Measurements from ENCODE around the gene MATN4. TPM values are rescaled to one million over a fixed set of nuclear protein-coding genes. Genes with fewer than 3 reads are reported as not detected.

Gene MATN4
- total and polyA plus RNA-seq, 2 of the 13 experiments (the other 11 are each of a cell fraction or from before 2014, with no cell fraction given) = not detected

DNA sequence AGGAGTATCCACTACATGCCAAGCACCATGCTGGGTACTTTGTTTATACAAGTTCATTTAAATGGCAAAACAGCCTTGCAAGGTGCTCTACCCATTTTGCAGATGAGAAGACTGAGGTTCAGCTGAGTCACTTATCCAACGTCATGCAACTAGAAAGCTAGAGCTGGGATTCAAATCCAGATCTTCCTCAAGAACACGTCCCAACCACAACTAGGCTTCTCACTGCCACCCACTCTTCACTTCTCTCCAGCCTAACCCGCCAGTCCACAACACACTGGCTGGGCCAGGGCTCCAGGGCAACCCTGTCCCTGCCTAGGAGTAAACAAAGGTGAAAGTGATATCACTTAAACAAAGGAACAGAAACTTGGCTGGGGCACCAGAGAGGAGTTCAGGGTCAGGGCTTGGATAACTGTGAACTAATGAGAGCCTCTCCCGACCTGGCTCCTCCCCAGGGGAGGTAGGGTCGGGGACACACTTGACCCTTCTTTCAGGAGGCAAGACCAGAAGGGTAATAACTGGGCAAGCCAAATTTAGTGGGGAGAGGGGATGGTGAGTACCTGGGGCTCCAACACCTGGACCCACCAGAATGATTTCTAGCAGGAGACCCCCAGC lies 32.2 kb upstream of the MATN4 start (continued):
- TF ChIP-seq ZBTB7B (CRISPR knock-in tag; IDR thresholded peaks at IDR 0.05) = peak; percentile 58
- TF ChIP-seq RFXAP (CRISPR knock-in tag; IDR thresholded peaks at IDR 0.05; ENCODE audit: borderline replicate concordance) = peak; percentile 28; the same call in 1 of the 2 replicates
- no peak for TF ChIP-seq NFRKB (IDR thresholded peaks at IDR 0.05)
- peak; percentile 93 for TF ChIP-seq SOX5 (CRISPR knock-in tag; IDR thresholded peaks at IDR 0.05; ENCODE audit: borderline replicate concordance)

DNA sequence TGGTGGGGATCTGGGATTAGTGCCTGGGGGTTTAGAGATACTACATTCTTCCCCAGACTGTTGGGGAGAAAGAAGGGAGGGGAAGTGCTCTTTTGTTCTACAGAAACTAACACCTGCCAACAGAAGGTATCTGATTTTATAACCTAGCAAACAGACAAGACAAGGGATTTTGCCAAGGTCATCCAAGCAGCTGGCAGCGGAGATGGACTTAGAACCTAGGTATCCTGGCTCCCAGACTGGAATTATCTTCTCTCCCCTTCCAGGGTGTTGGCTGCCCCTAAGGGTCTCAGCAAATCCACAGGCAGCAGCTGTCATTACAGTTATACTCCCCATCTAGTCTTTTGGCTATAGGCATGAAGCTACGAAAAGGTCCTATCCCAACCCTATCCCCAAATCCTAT lies 31.7 kb upstream of the MATN4 start:
- ChIA-PET POLR2A (interaction anchor here (1.2 to 23.9 kb wide), 3 partner anchors 20 to 97 kb away, joined by 3 to 1422 read pairs (median 25); partner anchors contain the start of genes PIGT, SDC4 and SYS1), CTCF (ENCODE audit: low intra/inter-chr PET ratio, low total read pairs) (no interaction called here)
- Histone ChIP-seq H2AFZ (ENCODE audit: low read length) (no peak overlapping the region), H3K4me2 (ENCODE audit: low read depth, low read length) (peak overlapping the region; percentile 99), H3K79me2 (ENCODE audit: insufficient read depth, low read length) (peaks cover 44% of the 10 kb centered on the region), H4K20me1 (ENCODE audit: insufficient read depth, low read length) (no peaks in the 10 kb centered on the region), H3K36me3 (replicated peaks in 1 of 2; ENCODE audit: control insufficient read depth in 1 of 2, insufficient read depth in 2 of 2, low read length in 2 of 2) (peaks cover 5 to 7% of the 10 kb centered on the region in 2 experiments; a peak in 3 of 5 replicates), H3K9me3 (ENCODE audit: low read length) (no peaks in the 10 kb centered on the region), H3K4me3 (replicated peaks in 1 of 3; ENCODE audit: insufficient read depth in 1 of 3, low read depth in 2 of 3, low read length in 3 of 3) (0 out of 6 replicates have a peak overlapping the region, but pooled peaks of 1 of the 3 experiments have one; percentile 87), H3K27me3 (ENCODE audit: control insufficient read depth in 1 of 2, insufficient read depth in 2 of 2, low read length in 2 of 2) (no peaks in the 10 kb centered on the region), H3K27ac (ENCODE audit: extremely low read length, insufficient read depth, low read length) (peak overlapping the region; percentile 80), H3K9ac (ENCODE audit: insufficient read depth, low read depth, low read length) (peak overlapping the region; percentile 35), H3K4me1 (ENCODE audit: insufficient read depth, low read length) (peaks cover 90% of the 10 kb centered on the region)
- WGBS (ENCODE audit: low lambda C conversion rate) = 65% methylated on average over 2 of the region's 2 CpGs
- ATAC-seq (no peak), FAIRE-seq (no peak), DNase-seq (ENCODE audit: low spot score) (no peak)
- intact Hi-C loops (cut with micrococcal nuclease; ENCODE audit: unreplicated experiment) (loop anchor here (5.0 kb wide), 2 partner anchors 78 to 633 kb away; partner anchors contain the start of genes PIGT and ZNF335), in situ Hi-C loops (cut with HindIII; ENCODE audit: extremely low pct_ligation_motif_present, low pct_unique_long_range_greater_than_20kb) (no loop called here)
- BruUV-seq (replicated peaks) = no TSS peak
- TF ChIP-seq MAFG (CRISPR knock-in tag; IDR thresholded peaks at IDR 0.05) (peak; percentile 63), SOX13 (IDR thresholded peaks at IDR 0.05) (no peak), SOX13 (CRISPR knock-in tag; conservative IDR thresholded peaks at IDR 0.05 in 1 of 2, IDR thresholded peaks at IDR 0.05 in 1 of 2) (peak in 1 of 2 experiments; percentile 83; a peak in 2 of 4 replicates), ZNF761 (CRISPR knock-in tag; conservative IDR thresholded peaks at IDR 0.05) (0 out of 2 replicates have a peak, but pooled peaks have one; percentile 38), ZNF543 (CRISPR knock-in tag; IDR thresholded peaks at IDR 0.05) (0 out of 2 replicates have a peak, but pooled peaks have one; percentile 18), TOE1 (CRISPR knock-in tag; IDR thresholded peaks at IDR 0.05) (no peak), PRMT3 (CRISPR knock-in tag; IDR thresholded peaks at IDR 0.05; ENCODE audit: borderline replicate concordance, low read depth) (peak; percentile 61; the same call in 1 of the 2 replicates), HMG20A (CRISPR knock-in tag; IDR thresholded peaks at IDR 0.05; ENCODE audit: borderline replicate concordance) (no peak), GABPB1 (CRISPR knock-in tag; IDR thresholded peaks at IDR 0.05) (0 out of 2 replicates have a peak, but pooled peaks have one; percentile 7)
- TF ChIP-seq, protein P1, sequence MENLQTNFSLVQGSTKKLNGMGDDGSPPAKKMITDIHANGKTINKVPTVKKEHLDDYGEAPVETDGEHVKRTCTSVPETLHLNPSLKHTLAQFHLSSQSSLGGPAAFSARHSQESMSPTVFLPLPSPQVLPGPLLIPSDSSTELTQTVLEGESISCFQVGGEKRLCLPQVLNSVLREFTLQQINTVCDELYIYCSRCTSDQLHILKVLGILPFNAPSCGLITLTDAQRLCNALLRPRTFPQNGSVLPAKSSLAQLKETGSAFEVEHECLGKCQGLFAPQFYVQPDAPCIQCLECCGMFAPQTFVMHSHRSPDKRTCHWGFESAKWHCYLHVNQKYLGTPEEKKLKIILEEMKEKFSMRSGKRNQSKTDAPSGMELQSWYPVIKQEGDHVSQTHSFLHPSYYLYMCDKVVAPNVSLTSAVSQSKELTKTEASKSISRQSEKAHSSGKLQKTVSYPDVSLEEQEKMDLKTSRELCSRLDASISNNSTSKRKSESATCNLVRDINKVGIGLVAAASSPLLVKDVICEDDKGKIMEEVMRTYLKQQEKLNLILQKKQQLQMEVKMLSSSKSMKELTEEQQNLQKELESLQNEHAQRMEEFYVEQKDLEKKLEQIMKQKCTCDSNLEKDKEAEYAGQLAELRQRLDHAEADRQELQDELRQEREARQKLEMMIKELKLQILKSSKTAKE (CRISPR knock-in tag; IDR thresholded peaks at IDR 0.05; ENCODE audit: borderline replicate concordance) = 0 out of 2 replicates have a peak, but pooled peaks have one; percentile 5
- TF ChIP-seq, protein P2, sequence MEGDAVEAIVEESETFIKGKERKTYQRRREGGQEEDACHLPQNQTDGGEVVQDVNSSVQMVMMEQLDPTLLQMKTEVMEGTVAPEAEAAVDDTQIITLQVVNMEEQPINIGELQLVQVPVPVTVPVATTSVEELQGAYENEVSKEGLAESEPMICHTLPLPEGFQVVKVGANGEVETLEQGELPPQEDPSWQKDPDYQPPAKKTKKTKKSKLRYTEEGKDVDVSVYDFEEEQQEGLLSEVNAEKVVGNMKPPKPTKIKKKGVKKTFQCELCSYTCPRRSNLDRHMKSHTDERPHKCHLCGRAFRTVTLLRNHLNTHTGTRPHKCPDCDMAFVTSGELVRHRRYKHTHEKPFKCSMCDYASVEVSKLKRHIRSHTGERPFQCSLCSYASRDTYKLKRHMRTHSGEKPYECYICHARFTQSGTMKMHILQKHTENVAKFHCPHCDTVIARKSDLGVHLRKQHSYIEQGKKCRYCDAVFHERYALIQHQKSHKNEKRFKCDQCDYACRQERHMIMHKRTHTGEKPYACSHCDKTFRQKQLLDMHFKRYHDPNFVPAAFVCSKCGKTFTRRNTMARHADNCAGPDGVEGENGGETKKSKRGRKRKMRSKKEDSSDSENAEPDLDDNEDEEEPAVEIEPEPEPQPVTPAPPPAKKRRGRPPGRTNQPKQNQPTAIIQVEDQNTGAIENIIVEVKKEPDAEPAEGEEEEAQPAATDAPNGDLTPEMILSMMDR (CRISPR knock-in tag; IDR thresholded peaks at IDR 0.05) = no peak
- TF ChIP-seq, protein P3, sequence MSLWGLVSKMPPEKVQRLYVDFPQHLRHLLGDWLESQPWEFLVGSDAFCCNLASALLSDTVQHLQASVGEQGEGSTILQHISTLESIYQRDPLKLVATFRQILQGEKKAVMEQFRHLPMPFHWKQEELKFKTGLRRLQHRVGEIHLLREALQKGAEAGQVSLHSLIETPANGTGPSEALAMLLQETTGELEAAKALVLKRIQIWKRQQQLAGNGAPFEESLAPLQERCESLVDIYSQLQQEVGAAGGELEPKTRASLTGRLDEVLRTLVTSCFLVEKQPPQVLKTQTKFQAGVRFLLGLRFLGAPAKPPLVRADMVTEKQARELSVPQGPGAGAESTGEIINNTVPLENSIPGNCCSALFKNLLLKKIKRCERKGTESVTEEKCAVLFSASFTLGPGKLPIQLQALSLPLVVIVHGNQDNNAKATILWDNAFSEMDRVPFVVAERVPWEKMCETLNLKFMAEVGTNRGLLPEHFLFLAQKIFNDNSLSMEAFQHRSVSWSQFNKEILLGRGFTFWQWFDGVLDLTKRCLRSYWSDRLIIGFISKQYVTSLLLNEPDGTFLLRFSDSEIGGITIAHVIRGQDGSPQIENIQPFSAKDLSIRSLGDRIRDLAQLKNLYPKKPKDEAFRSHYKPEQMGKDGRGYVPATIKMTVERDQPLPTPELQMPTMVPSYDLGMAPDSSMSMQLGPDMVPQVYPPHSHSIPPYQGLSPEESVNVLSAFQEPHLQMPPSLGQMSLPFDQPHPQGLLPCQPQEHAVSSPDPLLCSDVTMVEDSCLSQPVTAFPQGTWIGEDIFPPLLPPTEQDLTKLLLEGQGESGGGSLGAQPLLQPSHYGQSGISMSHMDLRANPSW (CRISPR knock-in tag; IDR thresholded peaks at IDR 0.05; ENCODE audit: borderline replicate concordance) = 0 out of 2 replicates have a peak, but pooled peaks have one; percentile 49
